GM03348 (cell line): ENCODE results near the gene ACTR3C.
"Not testable (repeated sequence)": the region's sequence is repeated elsewhere in the genome, so short reads cannot be mapped to it uniquely, and the experiment has no call there.

ENCODE experiments used
- DNase-seq: peaks from one replicate; pipeline ENCODE4 v3.0.0; 2012; ENCODE audit warnings: low spot score

ACTR3C gene

GRCh38 chr7:150313367-150313809, 10.0 kb downstream of the ACTR3C start:
- DNase-seq, result no peak

GRCh38 chr7:150312649-150313366, 10.5 kb downstream of the ACTR3C start:
- not testable (repeated sequence) for DNase-seq

GRCh38 chr7:150311711-150312110, 11.6 kb downstream of the ACTR3C start:
- DNase-seq, result no peak

GRCh38 chr7:150311146-150311545, 12.2 kb downstream of the ACTR3C start:
- no peak for DNase-seq

GRCh38 chr7:150308575-150308974, 14.8 kb downstream of the ACTR3C start:
- no peak for DNase-seq

GRCh38 chr7:150307904-150308303, 15.4 kb downstream of the ACTR3C start:
- DNase-seq, result no peak

GRCh38 chr7:150307129-150307528, 16.2 kb downstream of the ACTR3C start:
- DNase-seq, result no peak

- DNase-seq, result not testable (repeated sequence)
Observed at GRCh38 chr7:150306377-150306776, 17.0 kb downstream of the ACTR3C start.

GRCh38 chr7:150305903-150306284, 17.5 kb downstream of the ACTR3C start:
- not testable (repeated sequence) for DNase-seq

- DNase-seq, result not testable (repeated sequence)
Observed at GRCh38 chr7:150305259-150305902, 18.0 kb downstream of the ACTR3C start.

GRCh38 chr7:150304499-150305258, 18.7 kb downstream of the ACTR3C start:
- not testable (repeated sequence) for DNase-seq

- not testable (repeated sequence) for DNase-seq
Observed at GRCh38 chr7:150302908-150303310, 20.4 kb downstream of the ACTR3C start.

- not testable (repeated sequence) for DNase-seq
Observed at GRCh38 chr7:150297978-150298377, 25.4 kb downstream of the ACTR3C start.

GRCh38 chr7:150296802-150297201, 26.5 kb downstream of the ACTR3C start:
- DNase-seq, result not testable (repeated sequence)

GRCh38 chr7:150295614-150296013, 27.7 kb downstream of the ACTR3C start:
- DNase-seq, result not testable (repeated sequence)

GRCh38 chr7:150295027-150295426, 28.3 kb downstream of the ACTR3C start:
- not testable (repeated sequence) for DNase-seq

GRCh38 chr7:150290317-150290716, 33.0 kb downstream of the ACTR3C start:
- DNase-seq, result not testable (repeated sequence)

GRCh38 chr7:150288816-150289215, 34.5 kb downstream of the ACTR3C start:
- DNase-seq, result not testable (repeated sequence)

GRCh38 chr7:150287815-150288214, 35.5 kb downstream of the ACTR3C start:
- DNase-seq, result not testable (repeated sequence)

GRCh38 chr7:150285849-150286754, 37.2 kb downstream of the ACTR3C start:
- not testable (repeated sequence) for DNase-seq

- not testable (repeated sequence) for DNase-seq
Observed at GRCh38 chr7:150283608-150284007, 39.7 kb downstream of the ACTR3C start.

- not testable (repeated sequence) for DNase-seq
Observed at GRCh38 chr7:150283111-150283510, 40.2 kb downstream of the ACTR3C start.
